ENCODE results near the gene CCDC86.

CCDC86 gene

DNA sequence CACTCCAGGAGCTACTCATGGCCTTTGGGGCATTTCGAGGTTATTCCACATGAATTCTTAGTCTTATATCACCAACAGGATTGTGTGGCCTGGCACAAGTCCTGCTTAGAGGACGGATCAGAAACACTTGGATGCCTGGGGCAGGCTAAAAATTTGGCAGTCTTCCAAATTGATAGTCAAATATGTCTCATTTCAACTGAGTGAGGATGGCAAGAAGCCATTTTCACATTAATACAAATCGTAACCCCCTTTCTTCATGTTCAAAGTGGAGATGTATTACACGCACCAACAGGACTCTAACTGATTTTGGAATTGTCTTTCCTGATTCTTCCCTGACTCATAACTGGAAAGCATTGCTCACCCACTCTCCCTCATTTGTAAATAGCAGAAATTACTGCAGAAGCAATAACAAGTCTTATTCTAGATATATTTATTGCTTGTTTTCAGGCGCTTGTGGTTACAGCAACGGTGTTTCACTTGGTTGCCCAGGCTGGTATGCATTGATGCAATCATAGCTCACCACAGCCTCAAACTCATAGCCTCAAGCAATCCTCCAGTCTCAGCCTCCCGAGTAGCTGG, 10.3 kb upstream of the CCDC86 start:
- DNase-seq: no peak

DNA sequence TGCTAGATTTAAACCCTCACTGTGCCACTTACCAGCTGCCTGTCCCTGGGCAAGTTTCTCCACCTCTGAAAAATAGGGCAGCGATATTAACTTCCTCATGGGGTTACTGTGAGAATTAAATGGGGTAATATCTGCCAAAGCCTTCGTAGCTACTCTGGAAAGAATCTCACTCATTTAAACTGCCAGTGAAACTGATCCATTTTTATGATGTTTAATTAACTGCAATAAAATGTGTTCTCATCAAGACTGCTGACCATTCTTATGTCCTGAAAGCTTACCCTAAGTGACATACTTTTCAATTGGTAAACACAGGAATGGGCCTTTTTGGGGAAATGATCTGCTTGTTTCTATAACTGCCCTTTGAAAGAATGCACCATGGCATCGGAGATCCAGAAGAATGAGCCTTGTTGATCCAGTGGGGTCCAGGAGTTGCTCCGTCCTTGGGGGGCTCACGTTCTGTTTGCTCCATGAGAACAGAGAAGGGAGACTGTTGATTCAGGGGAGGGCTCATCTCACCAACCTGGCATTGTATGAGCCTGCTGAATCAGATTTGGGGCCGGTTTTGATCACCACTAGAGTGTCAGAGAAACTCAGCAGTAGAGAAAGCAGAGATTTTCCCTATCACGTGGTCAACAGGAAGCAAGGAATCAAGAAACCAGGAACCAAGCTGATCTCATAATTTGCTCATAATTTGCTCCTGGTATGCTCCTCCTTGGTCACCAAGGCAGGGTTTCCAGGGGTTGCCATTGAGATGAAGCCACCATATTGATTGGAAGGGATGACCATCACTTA, 7.0 kb upstream of the CCDC86 start:
- DNase-seq: no peak

DNA sequence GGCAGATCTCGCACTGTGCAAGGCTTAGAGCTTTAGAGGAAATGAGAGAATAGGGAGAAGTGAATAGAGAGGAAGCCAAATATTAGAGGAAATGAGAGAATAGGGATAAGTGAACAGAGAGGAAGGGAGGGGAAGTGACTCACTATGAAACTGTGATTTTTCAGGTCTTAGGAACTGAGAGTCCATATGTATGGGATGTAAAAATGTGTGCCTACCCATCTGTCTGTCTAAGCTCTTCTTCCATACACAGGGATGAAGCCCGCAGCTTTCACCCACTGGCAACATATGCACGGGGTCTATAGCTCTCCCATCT, 6.4 kb upstream of the CCDC86 start:
- DNase-seq: no peak

DNA sequence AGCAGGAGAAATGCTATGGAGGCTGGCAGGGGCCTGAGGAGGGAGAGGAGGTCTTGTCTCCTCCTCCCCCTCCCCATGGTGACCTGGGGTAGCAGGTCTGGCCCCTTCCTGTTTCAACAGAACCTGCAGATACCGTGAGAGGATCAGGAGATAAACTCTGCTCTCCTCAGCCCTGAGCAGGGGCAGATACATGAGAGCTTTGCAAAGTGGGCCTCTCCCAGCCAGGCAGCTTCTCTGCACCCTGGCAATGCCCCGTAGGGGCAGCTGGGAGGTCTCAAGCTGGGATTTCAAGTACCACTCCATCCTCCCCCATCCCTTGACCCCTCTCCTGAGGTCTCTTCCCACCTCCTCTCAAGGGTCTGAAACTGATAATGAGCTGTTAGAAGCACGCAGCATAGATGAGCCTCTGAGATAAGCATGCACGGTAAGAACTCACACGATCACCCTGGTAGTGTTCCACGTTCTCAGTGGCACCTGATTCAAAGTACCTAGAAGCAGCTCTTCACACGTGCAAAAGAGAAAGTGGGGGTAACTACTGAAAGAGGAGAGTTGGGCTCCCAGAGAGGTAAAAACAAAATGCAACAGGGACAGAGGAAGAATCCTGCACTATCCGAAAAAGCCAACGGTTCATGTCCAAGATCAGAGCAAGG, 4.9 kb upstream of the CCDC86 start:
- no peak for DNase-seq

DNA sequence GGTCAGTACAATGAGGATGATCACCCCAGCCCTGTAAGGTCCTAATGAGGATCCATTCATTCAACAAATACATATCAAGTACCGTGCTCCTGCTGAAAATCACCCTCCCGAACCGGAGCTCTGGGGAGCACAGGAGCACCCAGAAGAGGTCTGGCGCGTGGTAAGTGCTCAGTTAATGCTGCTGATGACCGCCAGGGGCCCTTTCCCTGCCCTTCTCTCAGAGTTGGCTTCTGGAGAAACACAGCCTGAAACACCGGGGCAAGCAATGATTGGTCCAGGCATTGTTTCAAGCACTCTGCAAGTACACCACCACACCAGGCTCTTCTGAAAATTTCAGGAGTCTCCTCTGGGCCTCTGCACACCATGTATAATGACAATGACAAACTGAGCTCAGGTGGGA, 3.8 kb upstream of the CCDC86 start:
- DNase-seq: no peak

DNA sequence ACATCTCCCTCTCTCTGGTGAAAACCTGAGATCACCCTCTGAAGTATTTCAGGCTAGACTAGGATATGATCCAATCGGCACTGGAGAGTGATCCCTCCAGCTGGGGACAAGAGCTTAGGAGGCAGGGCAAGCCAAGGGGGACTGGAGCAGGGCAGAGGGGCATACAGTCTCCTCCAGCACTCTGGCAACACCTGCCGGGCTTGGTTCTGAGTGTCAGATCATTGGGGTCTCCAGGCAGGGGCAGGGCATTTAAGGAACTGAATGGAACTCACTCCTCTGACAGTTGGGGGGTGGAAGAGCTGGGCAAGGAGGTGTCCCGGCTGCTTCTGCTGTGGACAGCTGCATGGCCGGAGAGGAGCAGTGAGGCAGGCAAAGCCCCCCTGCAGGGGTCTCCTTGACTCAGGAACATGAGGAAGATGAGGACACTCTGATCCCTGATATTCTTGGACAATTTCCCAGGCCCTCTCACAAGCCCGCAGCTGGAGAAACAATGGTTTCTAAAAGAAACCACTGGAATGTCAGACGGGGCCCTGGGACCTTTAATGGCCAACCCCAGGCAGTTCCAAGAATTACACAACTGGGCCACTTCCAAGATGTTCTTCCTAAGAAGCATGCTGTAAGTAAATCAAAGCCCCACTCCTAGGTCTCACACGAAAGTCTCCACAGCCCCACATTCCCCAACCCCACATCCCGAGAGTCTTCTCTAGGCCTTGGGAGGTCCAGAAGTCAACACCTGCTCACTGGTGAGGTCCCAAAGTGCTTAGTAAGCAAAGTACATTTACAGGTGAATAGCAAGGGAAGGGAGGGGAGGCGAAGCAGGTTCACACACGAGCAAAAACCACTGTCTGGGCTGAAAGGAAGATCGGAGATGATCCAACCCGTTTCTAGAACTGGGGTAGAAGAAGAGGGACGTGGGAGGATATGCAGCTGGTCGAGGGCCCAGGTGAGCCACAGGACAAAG, 1.2 kb upstream of the CCDC86 start:
- no peak for DNase-seq

DNA sequence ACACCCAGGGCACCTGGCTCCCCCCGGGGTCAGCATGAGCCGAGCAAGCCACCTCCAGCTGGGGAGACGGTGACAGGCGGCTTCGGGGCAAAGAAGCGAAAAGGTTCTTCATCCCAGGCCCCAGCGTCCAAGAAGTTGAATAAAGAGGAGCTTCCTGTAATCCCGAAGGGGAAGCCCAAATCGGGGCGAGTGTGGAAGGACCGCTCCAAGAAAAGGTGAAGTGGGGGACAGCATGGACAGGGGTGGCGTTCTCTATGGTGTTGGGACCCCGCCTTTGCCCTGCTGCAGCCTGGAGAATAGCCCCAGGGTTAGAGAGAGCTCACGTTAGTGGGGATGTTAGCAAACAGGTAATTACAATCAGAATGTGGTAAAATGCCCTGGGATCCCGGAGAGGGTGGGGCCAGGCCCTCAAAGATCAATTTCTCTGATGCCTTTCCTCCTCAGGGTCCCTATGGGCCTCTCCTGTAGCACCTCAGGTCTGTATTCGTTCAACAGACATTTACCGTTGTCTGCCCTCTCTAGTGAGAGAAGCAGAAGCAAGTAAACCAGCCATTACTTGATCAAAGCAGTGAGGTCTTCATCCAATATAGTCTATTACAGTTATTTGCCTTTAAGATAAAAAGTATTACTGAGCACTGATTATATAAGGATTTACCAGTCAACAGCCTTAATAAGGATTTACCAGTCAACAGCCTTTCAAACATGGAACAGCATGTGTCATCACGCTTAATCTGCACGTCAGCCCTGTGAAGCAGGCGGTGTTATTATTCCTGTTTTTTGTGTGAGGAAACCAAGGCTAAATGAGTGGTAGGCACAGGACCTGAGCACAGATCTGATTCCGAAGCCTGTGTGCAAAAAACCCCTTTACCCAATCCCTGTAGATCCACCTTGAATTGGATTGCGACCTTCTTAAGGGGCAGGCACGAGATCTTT, 1.0 kb downstream of the CCDC86 start:
- DNase-seq: no peak

DNA sequence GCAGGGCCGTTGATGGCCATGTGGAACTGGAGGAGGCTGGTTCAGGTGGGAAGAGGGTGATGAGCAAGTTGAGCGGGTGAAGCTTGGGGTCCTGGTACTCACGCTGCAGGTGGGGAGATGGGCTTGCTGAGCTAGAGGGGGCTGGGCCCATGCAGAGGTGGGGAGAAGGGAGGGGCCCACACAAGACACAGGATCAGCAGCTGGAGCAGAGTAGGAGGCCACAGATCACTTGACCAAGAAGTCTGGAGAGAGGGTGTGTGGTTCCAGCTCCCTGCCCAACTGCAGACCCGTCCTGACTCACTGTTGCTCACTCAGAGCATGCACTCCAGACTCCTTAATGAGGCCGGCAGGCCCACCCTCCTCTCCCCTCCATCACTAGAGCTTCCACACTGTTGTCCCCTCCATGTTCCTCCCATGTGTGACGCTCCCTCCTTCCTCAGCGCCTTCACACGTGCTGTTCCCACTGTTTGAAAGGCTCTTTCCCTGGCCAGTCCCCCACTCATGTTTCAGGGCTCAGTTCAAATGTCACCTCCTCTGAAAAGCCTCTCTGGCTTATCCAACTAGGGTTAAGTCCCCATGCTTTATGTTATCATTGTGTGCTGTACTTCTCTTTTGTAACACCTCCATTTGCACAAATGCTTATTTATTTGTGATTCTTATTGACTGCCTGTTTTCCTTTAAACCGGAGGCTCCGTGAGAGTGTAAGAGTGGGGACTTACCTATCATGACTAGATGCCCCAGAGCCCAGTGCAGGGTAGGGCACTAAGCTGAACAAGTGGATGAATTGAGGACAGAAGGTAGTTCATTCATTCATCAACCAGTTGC, 2.3 kb downstream of the CCDC86 start:
- DNase-seq: no peak

DNA sequence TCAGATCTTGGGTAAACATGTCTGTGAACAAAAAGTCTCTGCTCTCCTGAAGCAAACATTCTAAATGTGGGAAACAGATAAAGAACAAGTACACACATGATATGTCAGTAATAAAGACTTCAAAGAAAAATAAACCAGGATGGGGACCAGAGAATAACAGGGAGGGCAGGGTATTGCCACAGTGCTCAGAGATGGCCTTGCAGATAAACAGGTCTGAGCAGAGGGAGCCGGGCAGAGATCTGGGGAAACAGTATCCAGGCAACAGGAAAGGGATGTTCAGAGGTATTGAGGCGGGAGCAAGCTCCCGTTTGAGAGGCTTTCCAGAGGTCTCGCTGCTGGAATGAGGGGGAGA, 2.9 kb downstream of the CCDC86 start:
- no peak for DNase-seq

DNA sequence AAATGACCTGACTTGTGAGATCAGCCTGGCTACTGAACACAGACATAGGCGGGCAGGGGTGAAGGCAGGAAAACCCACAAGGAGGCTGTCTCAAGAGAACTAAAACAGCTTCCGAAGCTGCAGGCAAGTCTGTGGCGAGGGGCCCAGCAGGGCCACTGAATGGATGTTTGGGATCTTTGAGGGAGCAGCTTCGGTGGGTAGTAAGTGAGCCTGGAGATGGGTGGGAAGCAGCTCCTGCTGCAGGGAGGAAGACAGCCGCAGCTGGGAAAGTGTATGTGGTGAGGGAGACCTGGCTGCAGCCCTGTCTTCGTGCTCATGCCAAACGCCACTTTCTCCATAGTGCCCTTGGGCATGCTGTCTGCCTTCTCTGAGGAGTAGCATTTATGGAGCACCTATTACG, 3.4 kb downstream of the CCDC86 start:
- no peak for DNase-seq

DNA sequence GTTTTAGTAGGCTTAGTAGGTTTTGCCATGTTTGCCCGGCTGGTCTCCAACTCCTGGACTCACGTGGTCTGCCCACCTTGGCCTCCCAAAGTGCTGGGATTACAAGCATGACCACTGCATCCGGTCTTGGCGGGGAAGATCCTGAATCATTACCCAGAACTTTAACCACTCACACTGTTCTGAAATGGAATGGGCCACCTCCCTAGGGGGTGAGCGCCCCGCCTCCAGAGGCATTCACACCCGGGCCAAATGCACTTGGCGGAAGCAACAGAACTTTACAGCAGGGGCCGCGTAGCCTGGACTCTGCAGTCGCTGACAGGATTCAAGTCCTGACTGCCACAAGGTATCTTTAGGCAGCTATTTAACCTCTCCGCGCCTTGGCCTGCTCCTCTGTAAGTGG, 5.4 kb downstream of the CCDC86 start:
- DNase-seq: no peak

DNA sequence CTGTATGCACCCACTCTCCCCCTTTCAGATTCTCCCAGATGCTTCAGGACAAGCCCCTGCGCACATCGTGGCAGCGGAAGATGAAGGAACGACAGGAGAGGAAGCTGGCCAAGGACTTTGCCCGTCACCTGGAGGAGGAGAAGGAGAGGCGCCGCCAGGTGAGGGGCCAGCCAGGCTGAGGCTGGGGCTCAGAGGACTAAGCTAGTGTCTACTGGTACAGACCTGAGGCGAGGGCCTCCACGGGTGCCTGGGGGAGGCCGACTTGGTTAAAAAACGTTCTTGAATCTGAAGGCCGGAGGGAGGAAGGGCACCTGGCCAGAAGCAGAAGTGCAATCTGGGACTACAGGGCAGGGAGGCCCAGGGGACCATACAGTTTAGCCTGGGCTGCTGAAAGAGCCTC, 6.0 kb downstream of the CCDC86 start:
- DNase-seq: no peak

DNA sequence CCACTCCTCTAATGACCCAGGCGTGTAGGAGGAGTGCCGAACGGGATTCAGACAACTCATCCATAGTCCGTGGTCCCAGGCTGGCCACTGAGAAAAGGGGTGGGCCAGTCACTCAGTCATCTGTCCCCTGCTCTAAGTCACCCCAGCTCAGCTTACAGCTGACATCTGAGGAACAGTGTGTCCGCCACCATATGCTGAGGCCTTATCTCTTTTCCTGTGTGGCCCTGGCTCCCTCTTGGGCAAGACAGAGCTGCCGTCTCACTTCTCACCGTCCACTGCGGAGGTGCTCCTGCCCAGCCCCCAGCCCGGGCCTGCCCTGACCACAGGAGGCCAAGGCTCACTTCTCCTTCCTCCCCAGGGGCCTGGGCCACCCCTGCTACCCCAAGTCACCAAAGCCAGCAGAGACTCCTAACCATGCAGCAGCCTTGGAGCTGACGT, 6.8 kb downstream of the CCDC86 start:
- DNase-seq: no peak

DNA sequence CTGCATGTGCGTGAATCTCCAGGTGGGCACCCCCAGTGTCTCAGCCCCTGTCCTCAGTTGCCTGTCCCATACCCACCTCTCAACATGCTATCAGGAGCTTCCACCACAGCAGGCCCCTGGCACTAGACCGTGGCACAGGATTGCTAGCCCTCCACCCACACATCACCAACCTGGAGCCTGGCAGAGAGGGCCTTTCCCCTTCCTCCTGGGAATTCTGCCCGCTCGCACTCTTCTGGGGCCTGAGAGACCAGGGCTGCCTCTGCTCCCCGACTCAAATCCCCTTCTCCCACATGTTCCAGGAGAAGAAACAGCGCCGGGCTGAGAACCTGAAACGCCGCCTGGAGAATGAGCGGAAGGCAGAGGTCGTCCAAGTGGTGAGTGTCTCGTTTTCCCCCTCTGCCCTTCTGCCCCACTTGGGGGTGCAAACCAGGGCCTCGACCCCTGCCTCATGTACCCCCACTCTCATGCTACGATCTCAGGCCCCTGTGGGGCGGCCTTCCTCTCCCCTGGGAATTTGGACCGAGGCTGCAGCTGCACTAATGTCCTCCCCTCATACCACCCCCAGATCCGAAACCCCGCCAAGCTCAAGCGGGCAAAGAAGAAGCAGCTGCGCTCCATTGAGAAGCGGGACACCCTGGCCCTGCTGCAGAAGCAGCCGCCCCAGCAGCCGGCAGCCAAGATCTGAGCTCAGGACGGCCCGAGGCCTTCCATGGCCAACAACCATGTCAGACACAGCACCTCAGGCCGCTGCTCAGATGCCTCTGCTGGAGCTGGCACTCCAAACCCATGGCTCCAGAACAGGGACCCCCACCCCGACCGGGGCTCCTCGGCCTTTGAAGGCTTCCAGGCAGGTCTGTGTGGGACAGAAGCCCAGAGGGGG, 8.0 kb downstream of the CCDC86 start:
- DNase-seq: no peak

DNA sequence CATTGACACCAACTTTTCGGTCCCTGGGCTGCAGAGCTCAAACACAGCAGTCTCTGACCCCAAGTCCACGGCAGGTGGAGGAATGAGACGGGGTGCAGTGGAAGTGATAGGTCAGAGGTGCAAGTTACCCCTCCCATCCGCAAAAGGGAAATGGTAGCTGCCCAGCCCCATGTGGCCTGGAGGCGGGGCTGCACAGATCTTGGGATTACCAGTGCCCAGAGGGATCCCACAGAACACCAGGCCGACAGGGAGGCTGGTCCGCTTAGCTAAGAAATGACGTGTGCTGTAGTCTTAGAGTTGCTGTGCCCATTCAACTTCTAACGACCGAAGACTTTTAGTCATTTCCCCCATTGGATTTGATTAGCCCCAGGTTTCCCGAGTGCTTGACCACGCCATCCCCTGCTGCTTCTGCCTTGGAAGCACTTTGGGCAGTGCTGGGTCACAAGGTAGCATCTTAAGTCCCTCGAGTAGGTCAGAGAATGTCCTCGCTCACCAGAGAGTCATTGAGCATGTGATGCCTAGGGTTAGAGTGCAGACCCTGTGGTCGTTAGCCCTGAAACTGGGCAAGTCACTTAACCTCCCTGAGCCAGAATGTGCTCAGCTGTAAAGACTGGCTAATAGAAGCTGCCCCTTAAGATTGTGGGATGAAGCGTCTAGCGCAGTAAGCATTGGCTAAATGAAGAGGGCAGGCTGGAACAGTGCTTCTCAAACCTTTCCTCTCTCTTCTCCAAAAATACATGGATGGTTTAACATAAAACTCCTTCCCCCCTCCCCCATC, 9.6 kb downstream of the CCDC86 start:
- DNase-seq: no peak

DNA sequence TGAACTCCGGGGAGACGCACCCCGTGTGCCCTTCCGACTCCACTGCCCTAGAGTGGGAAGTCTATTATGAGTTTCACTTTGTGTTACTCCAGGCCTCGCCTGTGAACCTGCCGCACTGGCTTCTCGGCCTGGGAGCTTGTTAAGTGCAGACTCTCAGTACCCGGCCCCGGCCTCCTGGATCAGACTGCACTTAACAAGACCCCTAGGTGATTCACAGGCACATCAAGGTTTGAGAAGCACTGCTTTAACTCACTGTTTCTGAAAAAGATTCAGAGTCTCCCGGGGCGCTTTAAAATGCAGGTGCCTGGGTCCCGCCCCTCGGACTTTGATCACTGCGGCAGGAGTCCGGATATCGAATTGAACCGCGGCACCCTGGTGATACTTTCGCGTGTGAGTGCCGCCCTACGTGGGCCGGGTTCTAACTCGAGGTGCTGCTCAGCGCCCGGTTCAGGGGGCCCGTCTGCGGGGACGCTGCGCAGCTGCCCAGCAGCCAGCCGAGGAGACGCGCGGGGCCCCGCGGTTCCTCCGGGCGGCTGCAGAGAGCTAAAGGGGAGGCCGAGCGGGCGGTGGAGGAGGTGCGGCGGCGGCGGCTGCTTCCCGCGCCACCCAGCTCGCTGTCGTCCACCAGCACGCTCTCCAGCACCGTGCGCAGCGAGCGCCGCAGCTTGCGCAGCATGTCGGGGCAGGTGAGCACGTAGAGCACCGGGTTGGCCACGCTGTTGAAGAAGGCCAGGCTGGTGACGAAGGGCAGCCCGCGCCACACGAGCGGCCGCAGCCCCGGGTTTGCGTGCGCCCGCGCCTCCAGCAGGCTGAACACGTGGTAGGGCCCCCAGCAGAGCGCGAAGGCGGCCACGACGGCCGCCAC, 10.4 kb downstream of the CCDC86 start:
- no peak for DNase-seq

DNA sequence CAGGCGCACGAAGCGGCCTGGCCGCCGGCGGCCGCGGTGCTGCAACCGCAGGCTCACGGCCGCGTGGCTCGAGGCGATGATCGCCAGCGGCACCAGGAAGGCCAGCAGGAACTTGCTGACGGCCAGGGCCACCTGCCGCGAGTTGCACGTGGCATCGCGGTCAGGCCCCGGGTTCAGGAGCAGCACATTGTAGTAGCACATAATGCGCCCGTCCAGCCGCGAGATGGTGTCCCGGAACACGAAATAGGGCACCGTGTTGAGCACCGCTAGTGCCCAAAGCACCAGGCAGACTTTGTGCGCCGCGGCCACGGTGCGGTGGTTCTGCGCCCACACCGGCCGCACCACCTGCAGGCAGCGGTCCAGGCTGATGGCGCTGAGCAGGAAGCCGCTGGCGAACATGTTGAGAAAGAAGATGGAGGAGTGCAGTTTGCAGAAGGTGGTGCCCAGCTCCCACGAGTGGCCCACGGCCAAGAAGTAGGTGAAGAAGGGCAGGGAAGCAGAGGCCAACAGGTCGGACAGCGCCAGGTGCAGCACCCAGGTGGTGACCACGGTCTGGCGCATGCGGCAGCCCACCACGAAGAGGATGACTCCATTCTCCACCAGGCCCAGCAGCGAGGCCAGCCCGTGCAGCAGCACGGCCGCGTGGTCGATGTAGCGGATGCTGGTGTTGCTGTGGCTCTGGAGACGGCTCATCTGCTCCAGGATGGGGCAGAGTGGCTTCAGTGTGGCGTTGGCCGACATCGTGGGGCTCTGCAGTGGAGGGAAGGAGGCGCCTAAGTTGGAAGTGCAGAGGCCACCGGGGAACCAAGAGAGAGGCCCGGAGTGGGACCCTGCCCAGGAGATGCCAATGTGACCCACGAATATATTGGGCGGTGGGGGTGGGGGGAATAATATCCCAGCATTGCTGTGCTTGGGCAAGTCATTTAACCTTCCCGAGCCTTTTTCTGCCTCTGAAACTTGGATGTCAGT, 11.4 kb downstream of the CCDC86 start:
- DNase-seq: no peak

All from CD4-positive, alpha-beta T cell treated with Interleukin-4 for 1 hour (primary cell).